H9 (cell line): ENCODE data around the gene DCLK2. TPM values are rescaled to one million over a fixed set of nuclear protein-coding genes. Genes with fewer than 3 reads are reported as not detected.

Experiments used
- DNase-seq: peaks from one replicate; pipeline ENCODE4 v3.0.0-alpha.2; 2017
- H2AFZ ChIP-seq: one replicate; pipeline ENCODE4 v1.6.1; 2013; ENCODE audit warnings: mild to moderate bottlenecking, low read length, control low read depth, moderate library complexity
- H2AK5ac ChIP-seq: 2 replicates; pipeline ENCODE4 v1.6.1; 2013; ENCODE audit warnings: low read length, control low read depth, mixed read lengths; ENCODE audit not compliant: insufficient read length
- H2BK120ac ChIP-seq: one replicate; pipeline ENCODE4 v1.6.1; 2013; ENCODE audit warnings: low read depth, mild to moderate bottlenecking, low read length, control low read depth, inconsistent platforms; ENCODE audit not compliant: poor library complexity, severe bottlenecking
- H2BK12ac ChIP-seq: 2 replicates; pipeline ENCODE4 v1.6.1; 2013; ENCODE audit warnings: low read length, control low read depth, mixed read lengths, low read depth; ENCODE audit not compliant: insufficient read length
- H2BK15ac ChIP-seq: 2 replicates; pipeline ENCODE4 v1.6.1; 2013; ENCODE audit warnings: low read depth, low read length, control low read depth
- H2BK20ac ChIP-seq: one replicate; pipeline ENCODE4 v1.6.1; 2013; ENCODE audit warnings: low read depth, mild to moderate bottlenecking, low read length, control low read depth, inconsistent platforms; ENCODE audit not compliant: poor library complexity, severe bottlenecking
- H2BK5ac ChIP-seq: 2 replicates; pipeline ENCODE4 v1.6.1; 2013; ENCODE audit warnings: low read length, control low read depth, mixed read lengths; ENCODE audit not compliant: insufficient read length
- H3K14ac ChIP-seq: 2 replicates; pipeline ENCODE4 v1.6.1; 2013; ENCODE audit warnings: low read length, control low read depth; ENCODE audit not compliant: insufficient read depth
- H3K18ac ChIP-seq: 2 replicates; pipeline ENCODE4 v1.6.1; 2013; ENCODE audit warnings: low read depth, mild to moderate bottlenecking, mixed read lengths, low read length, control low read depth; ENCODE audit not compliant: insufficient read length
- H3K23ac ChIP-seq: 2 replicates; pipeline ENCODE4 v1.6.1; 2013; ENCODE audit warnings: low read length, control low read depth, mixed read lengths, low read depth; ENCODE audit not compliant: insufficient read length
- H3K23me2 ChIP-seq: 2 replicates; pipeline ENCODE4 v1.6.1; 2013; ENCODE audit warnings: low read depth, mild to moderate bottlenecking, mixed read lengths, low read length, control low read depth; ENCODE audit not compliant: insufficient read length, poor library complexity, severe bottlenecking
- H3K27ac ChIP-seq: 2 replicates; pipeline ENCODE4 v1.5.1; 2013; ENCODE audit warnings: low read length, control low read depth, mixed read lengths, low read depth; ENCODE audit not compliant: insufficient read length
- H3K27me3 ChIP-seq: 2 replicates; pipeline ENCODE4 v1.6.1; 2013; ENCODE audit warnings: low read length, control low read depth, inconsistent platforms; ENCODE audit not compliant: insufficient read depth
- H3K4ac ChIP-seq: 2 replicates; pipeline ENCODE4 v1.6.1; 2013; ENCODE audit warnings: low read depth, mild to moderate bottlenecking, control low read depth, inconsistent platforms, low read length, moderate library complexity
- H3K4me1 ChIP-seq: 2 replicates; pipeline ENCODE4 v1.6.1; 2013; ENCODE audit warnings: low read length, control low read depth, inconsistent platforms; ENCODE audit not compliant: insufficient read depth
- H3K4me2 ChIP-seq: 2 replicates; pipeline ENCODE4 v1.6.1; 2013; ENCODE audit warnings: low read length, control low read depth, mixed read lengths; ENCODE audit not compliant: insufficient read length, insufficient read depth
- H3K56ac ChIP-seq: 2 replicates; pipeline ENCODE4 v1.6.1; 2013; ENCODE audit warnings: low read depth, mild to moderate bottlenecking, mixed read lengths, low read length, control low read depth; ENCODE audit not compliant: insufficient read length
- H3K79me1 ChIP-seq: 2 replicates; pipeline ENCODE4 v1.6.1; 2013; ENCODE audit warnings: low read depth, mild to moderate bottlenecking, moderate library complexity, low read length, control low read depth, inconsistent platforms; ENCODE audit not compliant: insufficient read depth, poor library complexity, severe bottlenecking
- H3K79me2 ChIP-seq: 2 replicates; pipeline ENCODE4 v1.6.1; 2013; ENCODE audit warnings: low read length, control low read depth, inconsistent platforms; ENCODE audit not compliant: insufficient read depth
- H3K9ac ChIP-seq: 2 replicates; pipeline ENCODE4 v1.6.1; 2013; ENCODE audit warnings: low read length, control low read depth, mixed read lengths; ENCODE audit not compliant: insufficient read length; ENCODE audit errors: extremely low read depth
- H3K9me3 ChIP-seq: one replicate; pipeline ENCODE4 v1.6.1; 2013; ENCODE audit warnings: low read depth, low read length, inconsistent platforms; ENCODE audit not compliant: control insufficient read depth
- H3T11ph ChIP-seq: one replicate; pipeline ENCODE4 v1.6.1; 2013; ENCODE audit warnings: mild to moderate bottlenecking, low read length, control low read depth, inconsistent platforms
- H4K20me1 ChIP-seq: one replicate; pipeline ENCODE4 v1.6.1; 2013; ENCODE audit not compliant: control insufficient read depth, insufficient read length, insufficient read depth
- H4K5ac ChIP-seq: 2 replicates; pipeline ENCODE4 v1.6.1; 2013; ENCODE audit warnings: low read depth, mild to moderate bottlenecking, mixed read lengths, low read length, control low read depth; ENCODE audit not compliant: insufficient read length
- H4K8ac ChIP-seq: replicated peaks from 2 replicates; pipeline ENCODE4 v1.6.1; 2013; ENCODE audit warnings: low read length, control low read depth, mixed read lengths, low read depth; ENCODE audit not compliant: insufficient read length
- H4K91ac ChIP-seq: 2 replicates; pipeline ENCODE4 v1.6.1; 2013; ENCODE audit warnings: low read depth, mild to moderate bottlenecking, moderate library complexity, mixed read lengths, low read length, control low read depth; ENCODE audit not compliant: insufficient read length
- H3K27ac Mint-ChIP-seq, 3 experiments: 2 replicates in 2 of 3; 3 replicates in 1 of 3; pipeline ENCODE4 v1.8.0; 2020 to 2021; ENCODE audit warnings: mixed read lengths in 3 of 3, mild to moderate bottlenecking in 1 of 3, moderate library complexity in 1 of 3
- H3K27me3 Mint-ChIP-seq: 2 replicates; pipeline ENCODE4 v1.8.0; 2021; ENCODE audit warnings: low read depth, mild to moderate bottlenecking, moderate library complexity, mixed read lengths
- H3K36me3 Mint-ChIP-seq, 3 experiments: 2 replicates in 2 of 3; 3 replicates in 1 of 3; pipeline ENCODE4 v1.8.0; 2020 to 2021; ENCODE audit warnings: low read depth in 3 of 3, mixed read lengths in 3 of 3; ENCODE audit not compliant: insufficient read depth in 1 of 3
- H3K4me1 Mint-ChIP-seq, 2 experiments: 2 replicates each; pipeline ENCODE4 v1.8.0; 2020; ENCODE audit warnings: mixed read lengths in 2 of 2
- H3K4me3 Mint-ChIP-seq, 2 experiments: 2 replicates in 1 of 2; 3 replicates in 1 of 2; pipeline ENCODE4 v1.8.0; 2020 to 2021; ENCODE audit warnings: mild to moderate bottlenecking in 2 of 2, mixed read lengths in 2 of 2, moderate library complexity in 1 of 2
- H3K9me3 Mint-ChIP-seq, 2 experiments: 2 replicates in 1 of 2; 3 replicates in 1 of 2; pipeline ENCODE4 v1.8.0; 2020; ENCODE audit warnings: mild to moderate bottlenecking in 2 of 2, mixed read lengths in 2 of 2, moderate library complexity in 1 of 2
- CTCF ChIP-seq: fragments of 200-600 bp; sonication (generic); conservative IDR thresholded peaks from 3 replicates; pipeline ENCODE4 v1.8.0; 2021; ENCODE audit warnings: antibody characterized with exemption, mild to moderate bottlenecking
- WGBS: extraction: QIAGEN DNeasy Blood & Tissue Kit; methylation state at CpG from one replicate; pipeline ENCODE4 v1.1.7; 2013; ENCODE audit warnings: missing lambda C conversion rate, low lambda C conversion rate, mixed read lengths; ENCODE audit not compliant: insufficient read length; ENCODE audit errors: extremely low coverage; 5-methylcytosine and 5-hydroxymethylcytosine counted together
- total RNA-seq: library from RNA; stranded (reverse); gene quantifications from 2 replicates; pipeline ENCODE4 v1.2.1, GENCODE V29; 2021

The DCLK2 gene
- total RNA-seq, 1 experiment from 2014 or later: 0.33 TPM

- H4K91ac ChIP-seq: no peak overlapping the region
Observed at GRCh38 chr4:150302553-150302952, 224.3 kb downstream of the DCLK2 start.

More at GRCh38 chr4:150302553-150302952, 224.3 kb downstream of the DCLK2 start:
- Histone ChIP-seq H3K27ac (no peak overlapping the region), H3T11ph (no peak overlapping the region), H3K4ac (no peak overlapping the region), H2BK12ac (no peak overlapping the region), H3K79me2 (no peaks in the 10 kb centered on the region), H2BK5ac (no peak overlapping the region), H3K18ac (no peak overlapping the region), H3K4me2 (no peak overlapping the region), H3K56ac (no peak overlapping the region), H4K20me1 (no peaks in the 10 kb centered on the region), H3K14ac (no peak overlapping the region), H3K27me3 (no peaks in the 10 kb centered on the region), H3K23ac (no peak overlapping the region), H3K79me1 (no peaks in the 10 kb centered on the region), H2BK20ac (no peak overlapping the region), H4K8ac (no peak overlapping the region), H3K4me1 (no peaks in the 10 kb centered on the region), H4K5ac (no peak overlapping the region), H2BK15ac (no peak overlapping the region), H2BK120ac (no peak overlapping the region), H3K9ac (no peak overlapping the region), H3K9me3 (no peaks in the 10 kb centered on the region), H2AFZ (no peak overlapping the region), H3K23me2 (no peaks in the 10 kb centered on the region), H2AK5ac (no peak overlapping the region)
- no peak for TF ChIP-seq CTCF
- no CpG with 5 or more reads among the region's 4 CpGs for WGBS
- H3K4me3 Mint-ChIP-seq: no peak overlapping the region
- no peak for DNase-seq
- H3K27me3 Mint-ChIP-seq: no peaks in the 10 kb centered on the region
- no peaks in the 10 kb centered on the region for H3K9me3 Mint-ChIP-seq
- H3K36me3 Mint-ChIP-seq: no peaks in the 10 kb centered on the region
- H3K4me1 Mint-ChIP-seq: peaks cover 0 to 6% of the 10 kb centered on the region in 2 experiments; a peak in 3 of 4 replicates
- H3K27ac Mint-ChIP-seq: no peak overlapping the region
